ENCODE results near the gene KDM2B.
A peak's percentile ranks its signal among the peaks of the same experiment; 100 is the strongest.

KDM2B gene

DNA sequence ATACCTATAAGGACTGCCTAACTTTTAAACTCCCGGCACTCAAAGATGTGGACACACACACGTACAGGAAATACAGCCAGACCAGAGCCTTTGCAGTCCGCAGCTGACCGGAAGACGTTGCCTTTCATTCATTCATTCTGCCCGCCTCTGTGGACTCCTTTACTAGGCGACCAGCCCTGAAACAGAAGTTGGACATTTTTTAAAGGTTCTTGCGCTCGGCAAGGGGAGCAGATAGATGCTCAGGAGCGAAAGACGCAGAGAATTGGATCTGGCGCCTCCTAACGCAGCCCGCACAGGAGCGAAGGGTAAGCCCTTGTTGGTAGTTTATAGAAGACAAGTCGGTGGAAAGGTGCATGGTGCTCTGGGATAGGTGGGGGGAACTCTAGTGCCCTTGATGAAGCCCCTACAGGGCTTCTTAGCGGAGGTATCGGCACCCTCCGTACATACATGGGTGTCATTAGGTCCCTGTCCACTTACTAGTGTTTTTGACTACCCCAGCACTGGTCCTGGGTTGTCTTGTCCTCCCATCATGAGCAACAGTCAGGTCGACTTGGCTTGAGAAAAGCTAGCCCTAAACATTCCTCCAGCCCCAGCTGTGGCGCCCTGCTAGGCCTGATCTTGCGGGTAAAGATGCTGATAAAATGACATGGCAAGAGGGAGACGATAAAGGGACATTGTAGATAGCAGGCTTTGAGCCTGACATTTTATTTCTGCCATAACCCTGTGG, at the start of gene KDM2B:
KDM2B (minus strand) TSS at position 65 of the 727 bp plus-strand sequence. CDS start 112 bp downstream, outside the sequence.
- peak; percentile 58 for DNase-seq

DNA sequence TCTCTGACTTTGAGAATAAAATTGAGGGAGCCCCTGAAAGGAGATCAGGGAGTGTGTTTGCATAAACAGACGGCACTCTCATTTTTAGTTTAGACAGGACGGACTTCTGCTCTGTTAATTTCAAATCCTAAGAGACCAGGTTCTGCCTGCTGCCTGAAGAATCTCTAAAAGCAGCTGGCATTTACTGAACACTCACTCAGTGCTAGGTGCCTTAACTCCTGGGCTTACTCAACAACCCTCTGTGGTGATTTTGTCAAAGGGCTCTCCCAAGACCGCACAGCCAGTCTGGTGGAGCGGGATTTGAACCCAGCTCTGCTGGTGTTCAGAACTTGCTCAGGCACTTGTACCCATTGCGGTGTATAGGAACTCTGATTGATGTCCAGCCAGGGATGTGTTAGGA, 47.7 kb upstream of the KDM2B start:
- DNase-seq: no peak

DNA sequence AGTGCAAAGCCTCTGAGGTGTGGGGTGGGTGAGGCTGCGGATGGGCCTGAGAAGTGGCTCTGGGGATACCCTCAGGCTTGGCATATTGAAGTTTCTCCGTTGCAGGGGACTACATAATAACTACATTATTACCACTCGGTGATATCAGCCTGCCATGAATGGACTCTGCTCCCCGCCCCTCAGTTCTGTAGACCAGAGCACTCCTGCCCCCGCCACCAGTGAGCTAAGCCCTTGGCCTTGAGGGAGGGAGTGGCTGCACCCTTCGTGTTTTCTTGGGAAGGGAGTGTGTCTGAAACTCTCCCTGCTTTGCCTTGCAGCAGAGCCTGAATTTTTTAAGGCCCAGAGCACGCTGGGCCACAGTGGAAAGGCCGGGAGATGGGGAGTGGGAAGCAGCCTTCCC, 47.2 kb upstream of the KDM2B start:
- DNase-seq: peak; percentile 66

DNA sequence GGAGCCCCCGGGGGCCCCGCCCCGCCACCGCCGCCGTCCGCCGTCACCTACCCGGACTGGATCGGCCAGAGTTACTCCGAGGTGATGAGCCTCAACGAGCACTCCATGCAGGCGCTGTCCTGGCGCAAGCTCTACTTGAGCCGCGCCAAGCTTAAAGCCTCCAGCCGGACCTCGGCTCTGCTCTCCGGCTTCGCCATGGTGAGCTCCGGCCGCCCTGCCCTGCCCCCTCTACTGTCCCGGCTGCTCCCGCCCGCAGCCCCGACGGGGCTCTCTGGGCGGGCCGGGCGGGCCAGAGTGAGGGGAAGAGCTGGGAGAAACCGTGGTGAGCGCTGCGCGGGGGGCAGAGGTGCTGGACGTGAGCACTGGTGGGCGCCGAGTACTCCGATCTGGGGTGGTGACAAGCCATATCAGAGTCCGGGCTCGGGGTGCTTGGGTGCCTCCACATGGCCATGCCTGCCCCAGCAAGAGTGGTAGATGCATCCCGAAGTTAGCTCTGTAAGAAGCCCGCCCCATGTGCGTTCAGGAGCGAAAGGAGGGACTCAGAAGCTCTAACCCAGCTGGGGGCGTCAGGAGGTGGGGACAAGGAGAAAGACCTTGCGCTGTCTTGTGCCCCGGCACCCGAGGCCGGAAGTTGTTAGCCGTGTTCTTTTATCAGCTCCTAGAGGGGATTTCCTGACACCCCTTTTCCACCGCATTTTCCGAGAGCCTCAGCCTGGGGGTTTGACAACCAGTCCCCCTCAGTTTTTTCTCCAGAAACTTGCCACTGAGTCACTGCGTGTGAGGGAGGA, 46.2 kb upstream of the KDM2B start:
- peak; percentile 93 for DNase-seq

DNA sequence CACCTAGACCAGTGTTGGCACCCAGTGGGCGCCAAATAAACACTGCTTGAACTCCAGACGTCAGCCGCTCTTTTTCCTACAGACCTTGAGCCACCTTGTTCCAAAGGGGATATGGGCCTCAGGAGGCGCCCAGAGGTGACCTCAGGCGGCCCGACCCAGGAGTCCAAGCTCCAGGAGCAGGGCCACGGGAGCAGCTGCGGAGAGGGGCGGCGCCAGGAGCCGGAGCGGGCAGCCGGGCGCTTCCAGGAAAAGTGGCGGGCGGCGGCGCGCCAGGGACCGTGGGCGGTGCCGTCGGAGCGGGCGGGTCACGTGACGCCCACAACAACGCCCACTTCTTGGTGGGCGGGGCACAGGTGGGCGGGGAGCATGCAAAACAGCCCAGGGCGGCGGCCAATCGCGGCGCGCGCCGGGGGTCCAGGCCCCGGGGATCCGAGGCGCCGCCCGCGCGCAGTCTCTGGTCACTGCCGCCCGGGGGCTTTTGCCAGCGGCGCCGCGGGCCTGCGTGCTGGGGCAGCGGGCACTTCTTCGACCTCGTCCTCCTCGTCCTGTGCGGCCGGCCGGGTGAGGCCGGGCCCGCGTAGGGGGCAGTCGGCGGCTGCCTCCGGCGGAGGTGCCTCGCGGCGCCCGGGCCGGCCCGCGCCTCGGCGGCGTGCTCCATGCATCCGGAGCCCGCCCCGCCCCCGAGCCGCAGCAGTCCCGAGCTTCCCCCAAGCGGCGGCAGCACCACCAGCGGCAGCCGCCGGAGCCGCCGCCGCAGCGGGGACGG, 45.4 kb upstream of the KDM2B start, which contains the start of gene ORAI1:
ORAI1 (plus strand) TSS at position 444 of the 766 bp plus-strand sequence.
- peak; percentile 97 for DNase-seq

DNA sequence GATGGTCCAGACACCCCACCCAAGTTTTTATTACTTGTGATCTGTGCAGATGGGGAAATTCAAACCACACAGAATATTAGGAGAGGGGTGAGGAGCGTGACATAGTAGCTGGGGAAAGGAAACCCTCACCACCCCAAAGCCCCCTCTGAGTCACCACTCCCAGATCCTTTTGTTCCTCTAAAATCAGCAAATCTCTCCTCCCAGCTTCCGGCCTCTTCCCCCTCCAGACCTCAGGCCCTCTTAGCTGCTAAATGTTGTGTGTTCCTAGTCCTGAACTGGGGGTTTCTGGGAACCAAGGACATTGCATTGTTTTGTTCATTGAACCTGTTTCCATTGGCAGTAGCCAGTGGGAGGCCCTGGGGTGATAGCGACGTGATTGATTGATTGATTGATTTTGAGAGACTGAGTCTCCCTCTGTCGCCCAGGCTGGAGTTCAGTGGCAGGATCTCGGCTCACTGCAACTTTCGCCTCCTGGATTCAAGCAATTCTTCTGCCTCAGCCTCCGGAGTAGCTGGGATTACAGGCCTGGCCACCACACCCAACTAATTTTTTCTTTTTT, 39.6 kb upstream of the KDM2B start:
- peak; percentile 59 for DNase-seq

DNA sequence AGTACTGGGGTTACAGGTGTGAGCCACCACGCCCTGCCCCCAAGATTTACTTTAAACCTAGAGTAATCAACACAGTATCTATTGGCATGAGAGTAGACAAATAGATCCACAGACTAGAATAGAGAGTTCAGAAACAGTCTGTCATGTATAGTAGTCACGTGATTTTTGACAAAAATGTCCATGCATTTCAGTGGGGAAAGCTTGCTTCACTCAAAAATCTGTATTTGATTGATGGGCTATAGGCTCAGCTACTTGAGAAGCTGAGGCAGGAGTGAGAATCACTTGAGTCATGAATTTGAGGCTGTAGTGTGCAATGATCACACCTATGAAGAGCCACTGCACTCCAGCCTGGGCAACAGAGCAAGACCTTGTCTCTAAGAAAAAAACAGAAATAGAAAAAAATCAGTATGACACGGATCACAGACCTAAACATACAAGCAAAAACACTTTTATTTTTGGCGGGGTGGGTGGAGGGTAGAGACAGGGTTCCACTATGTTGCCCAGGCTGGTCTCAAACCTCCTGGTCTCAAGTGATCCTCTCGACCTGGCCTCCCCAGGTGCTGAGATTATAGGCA, 37.9 kb upstream of the KDM2B start:
- no peak for DNase-seq

DNA sequence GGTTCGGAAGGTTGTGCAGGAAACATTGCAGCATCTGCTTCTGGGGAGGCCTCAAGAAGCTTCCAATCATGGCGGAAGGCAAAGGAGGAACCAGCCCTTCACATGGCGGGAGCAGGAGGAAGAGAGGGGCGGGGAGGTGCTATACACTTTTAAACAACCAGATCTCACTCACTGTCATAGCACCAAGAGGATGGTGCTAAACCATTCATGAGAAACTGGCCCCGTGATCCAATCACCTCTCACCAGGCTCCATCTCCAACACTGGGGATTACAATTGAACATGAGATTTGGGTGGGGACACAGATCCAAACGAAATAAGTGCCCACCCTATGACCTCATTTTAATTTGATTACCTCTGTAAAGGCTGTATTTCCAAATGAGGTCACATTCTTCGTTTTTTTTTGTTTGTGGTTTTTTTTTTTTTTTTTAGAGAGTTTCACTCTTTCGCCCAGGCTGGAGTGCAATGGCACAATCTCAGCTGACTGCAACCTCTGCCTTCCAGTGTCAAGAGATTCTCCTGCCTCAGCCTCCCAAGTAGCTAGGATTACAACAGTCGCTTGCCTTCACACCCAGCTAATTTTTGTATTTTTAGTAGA, 34.1 kb upstream of the KDM2B start:
- no peak for DNase-seq

DNA sequence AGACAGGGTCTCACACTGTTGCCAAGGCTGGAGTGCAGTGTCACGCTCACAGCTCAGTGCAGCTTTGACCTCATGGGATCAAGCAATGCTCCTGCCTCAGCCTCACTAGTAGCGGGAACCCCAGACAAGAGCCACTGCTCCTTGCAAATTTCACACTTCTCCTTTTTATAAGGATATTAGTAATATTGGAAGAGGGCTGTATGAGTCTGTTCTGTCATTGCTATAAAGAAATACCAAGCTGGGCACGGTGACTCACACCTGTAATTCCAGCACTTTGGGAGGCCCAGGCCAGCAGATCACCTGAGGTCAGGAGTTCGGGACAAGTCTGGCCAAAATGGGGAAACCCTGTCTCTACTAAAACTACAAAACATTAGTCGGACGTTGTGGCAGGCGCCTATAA, 32.6 kb upstream of the KDM2B start:
- DNase-seq: no peak

DNA sequence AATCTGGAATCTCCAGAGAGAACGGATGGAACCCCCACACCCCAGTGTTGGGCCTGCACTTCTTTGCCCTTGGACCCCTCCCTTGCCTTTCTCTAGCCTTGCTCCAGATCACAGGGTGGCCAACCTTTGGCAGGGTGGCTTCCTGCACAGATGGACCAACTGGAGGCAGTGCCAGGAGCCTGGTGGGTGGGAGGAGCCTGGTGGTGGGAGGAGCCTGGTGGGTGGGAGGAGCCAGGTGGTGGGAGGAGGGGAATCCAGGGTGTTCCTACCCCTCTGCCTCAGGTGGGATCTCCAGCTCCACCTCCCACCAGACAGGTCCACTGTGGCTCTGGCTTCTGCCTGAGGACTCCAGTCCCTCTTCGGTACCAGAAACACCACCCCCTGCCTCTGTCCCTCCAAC, 30.5 kb upstream of the KDM2B start:
- peak; percentile 39 for DNase-seq

DNA sequence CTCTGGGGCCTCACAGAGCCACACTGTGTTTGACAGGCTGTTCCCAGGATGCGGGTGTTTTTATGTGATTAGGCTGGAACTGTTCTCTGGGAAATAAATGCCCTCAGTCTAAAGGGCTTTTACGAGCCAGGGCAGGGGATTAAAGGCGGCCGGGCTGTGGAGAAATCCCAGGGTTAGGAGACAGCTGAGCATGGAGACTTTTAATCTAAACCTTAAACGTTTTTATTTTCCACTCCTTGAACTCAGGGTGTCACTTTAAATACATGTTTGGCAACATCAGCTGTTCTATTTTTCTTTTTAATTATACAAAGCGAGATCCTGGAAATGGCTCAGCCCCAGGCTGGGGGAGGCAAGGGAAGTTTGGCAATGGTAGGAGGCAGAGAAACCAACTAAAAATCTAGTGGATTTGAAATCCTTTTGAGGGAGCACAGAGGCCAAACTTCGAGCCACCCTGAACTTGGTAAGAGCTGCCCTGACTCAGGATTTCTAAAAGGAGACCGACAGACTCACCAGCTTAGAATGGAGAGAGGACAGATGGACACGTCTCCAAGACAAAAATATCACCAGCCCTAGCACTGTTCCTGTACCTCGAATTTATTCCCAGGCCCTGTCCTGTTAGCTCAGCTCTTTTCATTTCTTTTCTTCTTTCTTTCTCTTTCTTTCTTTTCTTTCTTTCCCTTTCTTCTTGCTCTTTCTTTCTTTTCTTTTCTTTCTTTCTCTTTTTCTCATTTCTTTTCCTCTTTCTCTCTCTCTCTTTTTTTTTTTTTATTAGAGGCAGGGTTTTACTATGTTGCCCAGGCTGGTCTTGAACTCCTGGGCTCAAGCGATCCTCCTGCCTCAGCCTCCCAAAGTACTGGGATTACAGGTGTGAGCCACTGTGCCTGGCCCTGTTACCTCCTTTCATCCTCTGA, 29.7 kb upstream of the KDM2B start:
- no peak for DNase-seq

DNA sequence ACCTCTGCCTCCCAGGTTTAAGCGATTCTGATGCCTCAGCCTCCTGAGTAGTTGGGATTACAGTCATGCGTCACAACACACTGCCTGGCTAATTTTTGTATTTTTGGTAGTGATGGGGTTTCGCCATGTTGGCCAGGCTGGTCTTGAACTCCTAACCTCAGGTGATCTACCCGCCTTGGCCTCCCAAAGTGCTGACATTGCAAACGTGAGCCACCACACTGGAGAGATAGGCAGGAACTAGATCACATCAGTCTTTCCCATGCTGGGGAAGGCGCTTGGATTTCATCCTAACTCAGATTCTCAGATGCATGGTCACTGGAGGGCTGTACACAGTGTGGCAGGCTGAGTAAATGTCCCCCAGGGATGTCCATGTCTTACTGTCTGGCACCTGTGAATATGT, 27.5 kb upstream of the KDM2B start:
- no peak for DNase-seq

DNA sequence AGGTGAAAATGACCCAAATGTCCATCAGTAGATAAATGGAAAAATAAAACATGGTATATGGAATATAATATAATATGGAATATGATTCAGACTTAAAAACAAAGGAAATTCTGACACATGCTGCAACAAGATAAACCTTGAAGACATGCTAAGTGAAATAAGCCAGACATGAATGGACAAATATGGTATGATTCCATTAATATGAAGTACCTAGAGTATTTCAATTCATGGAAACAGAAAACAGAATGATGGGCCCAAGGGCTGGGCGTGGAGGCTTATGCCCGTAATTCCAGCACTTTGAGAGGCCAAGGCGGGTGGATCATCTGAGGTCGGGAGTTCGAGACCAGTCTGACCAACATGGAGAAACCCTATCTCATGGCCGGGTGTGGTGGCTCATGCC, 22.8 kb upstream of the KDM2B start:
- DNase-seq: no peak

DNA sequence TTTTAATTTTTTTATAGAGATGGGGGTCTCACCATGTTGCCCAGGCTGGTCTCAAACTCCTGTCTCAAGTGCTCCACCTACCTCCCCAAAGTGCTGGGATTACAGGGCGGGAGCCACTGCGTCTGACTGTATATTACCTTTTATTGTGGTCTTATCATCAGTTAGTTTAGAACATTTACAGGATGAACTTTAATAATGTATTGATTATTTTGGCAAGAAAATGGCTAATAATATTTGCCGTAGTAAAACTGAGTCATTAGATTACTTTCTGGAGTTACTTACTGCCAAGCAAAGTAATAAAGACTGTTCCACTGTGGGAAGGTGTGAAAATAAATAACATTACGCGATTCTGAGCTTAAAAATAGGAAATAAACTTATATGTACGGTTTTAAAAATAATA, 21.9 kb upstream of the KDM2B start:
- DNase-seq: no peak

DNA sequence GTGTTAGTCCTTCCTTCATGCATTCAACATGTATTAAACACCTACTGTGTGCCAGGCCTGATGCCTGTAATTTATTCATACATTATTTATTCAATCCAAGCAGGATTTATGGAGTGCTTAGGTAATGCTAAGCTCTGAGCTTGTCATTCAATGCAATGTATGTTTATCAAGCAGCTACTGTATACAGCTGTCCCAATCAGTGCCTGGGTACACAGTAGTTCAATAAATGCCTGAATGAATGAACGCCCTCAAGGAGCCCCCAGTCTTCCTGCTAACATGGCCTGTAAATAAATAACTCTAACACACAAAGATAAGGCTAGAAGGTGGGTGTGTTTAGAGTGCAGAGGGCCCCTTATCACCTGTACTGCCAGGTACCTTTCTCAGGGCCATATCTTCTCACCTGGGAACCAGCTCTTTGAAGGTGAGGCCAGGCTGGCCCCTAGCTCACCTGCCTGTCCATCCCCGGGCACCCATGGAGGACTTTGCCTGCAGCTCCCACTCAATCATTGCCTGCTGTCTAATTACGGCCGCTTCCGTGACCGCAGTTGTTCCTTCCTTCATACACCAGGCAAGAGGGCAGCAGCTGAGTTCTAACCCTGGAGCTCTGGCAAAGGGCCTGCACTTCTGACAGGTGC, 20.0 kb upstream of the KDM2B start:
- no peak for DNase-seq

DNA sequence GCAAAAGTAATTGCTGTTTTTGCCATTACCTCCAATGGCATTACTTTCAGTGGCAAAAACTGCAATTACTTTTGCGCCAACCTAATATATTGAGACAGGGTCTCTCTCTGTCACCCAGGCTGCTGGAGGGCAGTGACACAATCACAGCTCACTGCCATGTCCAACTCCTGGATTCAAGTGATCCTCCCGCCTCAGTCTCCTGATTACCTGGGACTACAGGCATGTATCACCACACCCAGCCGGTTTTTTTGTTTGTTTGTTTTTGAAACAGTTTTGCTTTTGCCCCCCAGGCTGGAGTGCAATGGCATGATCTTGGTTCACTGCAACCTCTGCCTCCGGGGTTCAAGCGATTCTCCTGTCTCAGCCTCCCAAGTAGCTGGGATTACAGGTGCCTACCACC, 15.7 kb upstream of the KDM2B start:
- DNase-seq: no peak

DNA sequence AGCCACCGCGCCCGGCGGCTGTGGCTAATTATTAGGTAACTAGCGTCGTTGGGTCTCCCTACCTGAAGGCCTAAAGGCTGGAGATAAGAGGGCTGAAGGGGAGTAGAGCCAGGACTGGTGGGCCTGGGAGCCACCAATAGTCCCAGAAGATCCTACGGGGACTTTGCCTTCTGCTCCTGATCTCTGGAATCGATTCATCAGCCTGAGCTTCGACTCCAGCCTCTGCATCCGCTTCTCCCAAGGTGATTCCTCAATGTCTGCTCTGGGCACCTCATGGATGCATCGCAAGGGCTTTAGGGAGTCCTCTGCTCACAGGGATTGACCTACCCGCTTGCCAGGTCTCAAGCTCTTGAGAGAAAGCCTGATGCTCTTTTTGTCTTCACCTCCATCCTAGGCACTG, 14.7 kb upstream of the KDM2B start:
- no peak for DNase-seq

DNA sequence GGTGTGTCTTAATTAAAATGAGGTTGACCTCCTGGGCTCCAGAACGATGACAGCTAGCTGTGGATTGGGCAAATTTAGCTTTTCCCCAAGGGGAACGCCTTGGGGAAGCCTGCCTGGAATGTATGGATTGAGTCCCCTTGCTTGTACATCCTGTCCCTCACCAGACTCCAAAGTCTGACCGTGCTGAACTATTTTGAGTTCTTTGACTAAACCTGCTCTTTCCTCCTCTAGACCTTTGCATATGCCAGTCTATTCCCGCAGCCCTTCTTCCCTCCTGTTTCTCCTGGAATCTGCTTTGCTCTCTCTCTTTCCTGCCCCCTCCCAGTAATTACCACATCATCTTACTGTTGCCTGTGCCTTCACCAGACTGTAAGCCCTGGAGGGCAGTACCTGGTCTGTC, 11.5 kb upstream of the KDM2B start:
- no peak for DNase-seq

DNA sequence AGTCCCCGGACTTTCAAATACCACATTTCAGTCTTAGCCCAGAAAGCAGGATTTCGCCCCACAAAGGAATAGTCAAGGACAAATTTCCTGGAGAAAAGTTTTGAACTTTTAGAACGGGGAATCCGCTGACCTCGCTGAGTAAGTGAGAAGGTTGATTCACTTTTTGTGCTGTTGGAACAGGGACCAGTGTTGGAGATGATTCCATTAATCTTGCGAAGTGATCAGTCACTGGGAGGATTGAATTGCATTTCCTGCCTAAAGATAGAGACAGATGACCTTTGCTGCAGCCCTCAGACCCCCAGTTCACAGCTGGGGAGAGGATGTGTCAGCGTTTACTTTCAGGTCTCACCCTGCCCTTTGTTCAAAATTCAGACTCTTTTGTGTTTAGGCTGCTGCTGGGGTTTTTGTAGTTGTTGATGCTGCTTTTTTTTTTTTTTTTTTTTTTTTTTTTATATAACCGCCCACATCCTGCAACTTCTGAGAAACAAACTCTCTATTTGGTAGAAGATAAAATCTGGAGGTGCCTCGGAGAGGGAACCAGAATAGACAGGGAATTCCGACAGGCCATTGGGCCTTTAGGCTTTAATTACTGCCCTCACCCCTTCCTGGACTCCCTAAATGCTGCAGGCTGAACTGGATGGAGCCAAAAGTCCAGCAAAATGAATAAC, 9.8 kb upstream of the KDM2B start:
- peak; percentile 47 for DNase-seq

DNA sequence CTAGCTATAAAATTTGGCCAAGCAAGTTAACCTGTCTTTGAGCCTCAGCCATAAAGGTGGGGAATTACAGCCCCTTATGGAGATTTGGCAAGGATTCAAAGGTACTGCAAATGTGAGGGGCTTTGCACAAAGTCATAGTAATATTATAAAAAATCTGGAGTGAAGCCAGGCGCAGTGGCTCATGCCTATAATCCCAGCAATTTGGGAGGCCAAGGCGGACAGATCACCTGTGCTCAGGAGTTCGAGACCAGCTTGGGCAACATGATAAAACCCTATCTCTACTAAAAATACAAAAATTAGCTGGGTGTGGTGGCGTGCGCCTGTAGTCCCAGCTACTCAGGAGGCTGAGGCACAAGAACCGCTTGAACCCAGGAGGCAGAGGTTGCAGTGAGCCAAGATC, 4.1 kb upstream of the KDM2B start:
- peak; percentile 27 for DNase-seq
